GM13976 (cell line): ENCODE measurements around the gene MXD4.

Experiments used
- DNase-seq: peaks from one replicate; pipeline ENCODE4 v3.0.0; 2012; ENCODE audit warnings: low spot score
- in situ Hi-C: fragments of 300-500 bp; cut with MboI; formaldehyde crosslinking; loops from one replicate; pipeline ENCODE4 v1.12.0; 2022; ENCODE audit warnings: low sequenced_read_pairs, mixed read lengths, inconsistent platforms; ENCODE audit not compliant: unreplicated experiment
- TF ChIP-seq, protein P1 (sequence below): IDR thresholded peaks from 2 replicates; pipeline ENCODE4 v1.5.1; 2012; ENCODE audit warnings: borderline replicate concordance, mild to moderate bottlenecking; ENCODE audit not compliant: insufficient read depth; ENCODE audit errors: extremely low read depth, missing control alignments, control extremely low read depth

The MXD4 gene

DNA sequence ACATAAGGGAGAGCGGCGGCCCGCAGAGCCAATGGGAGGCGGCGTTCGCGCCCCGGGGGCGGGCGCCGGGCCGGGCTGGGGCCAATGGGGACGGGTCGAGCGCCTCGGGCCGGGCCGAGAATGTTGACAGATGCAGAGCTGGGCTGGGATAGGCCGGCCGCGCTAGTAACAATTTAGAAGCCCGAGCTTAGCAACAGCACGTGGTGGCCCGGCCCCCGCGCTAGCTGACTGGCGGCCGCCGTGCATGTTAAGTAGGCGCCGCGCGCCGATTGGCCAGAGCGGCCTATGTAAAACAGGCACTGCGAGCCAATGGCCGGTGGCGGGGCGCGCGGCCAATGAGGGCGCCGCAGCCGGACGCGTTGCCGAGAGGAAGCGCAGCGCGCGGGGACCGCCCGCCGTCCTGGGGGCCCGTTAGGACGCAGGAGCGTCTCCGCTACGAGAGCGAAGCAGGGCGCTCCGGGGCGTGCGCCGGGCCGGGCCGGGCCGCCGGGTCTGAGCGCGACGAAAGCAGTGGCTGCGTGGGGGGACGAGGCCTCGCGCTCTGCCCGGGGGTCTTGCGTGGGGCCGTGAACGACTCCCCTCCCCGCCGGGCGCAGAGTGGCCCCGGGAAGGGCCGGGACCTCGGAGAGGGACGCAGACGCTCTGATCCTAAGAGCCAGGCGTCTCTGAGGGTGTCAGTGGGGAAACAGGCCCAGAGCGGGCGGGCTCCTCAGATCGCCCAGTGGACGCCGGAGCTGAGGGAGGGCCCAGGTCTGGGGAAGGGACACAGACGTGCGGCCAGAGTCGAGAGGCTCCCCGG, 435 bp upstream of the MXD4 start:
- peak; percentile 97 for DNase-seq
- in situ Hi-C loops: no loop called here
- TF ChIP-seq, protein P1, sequence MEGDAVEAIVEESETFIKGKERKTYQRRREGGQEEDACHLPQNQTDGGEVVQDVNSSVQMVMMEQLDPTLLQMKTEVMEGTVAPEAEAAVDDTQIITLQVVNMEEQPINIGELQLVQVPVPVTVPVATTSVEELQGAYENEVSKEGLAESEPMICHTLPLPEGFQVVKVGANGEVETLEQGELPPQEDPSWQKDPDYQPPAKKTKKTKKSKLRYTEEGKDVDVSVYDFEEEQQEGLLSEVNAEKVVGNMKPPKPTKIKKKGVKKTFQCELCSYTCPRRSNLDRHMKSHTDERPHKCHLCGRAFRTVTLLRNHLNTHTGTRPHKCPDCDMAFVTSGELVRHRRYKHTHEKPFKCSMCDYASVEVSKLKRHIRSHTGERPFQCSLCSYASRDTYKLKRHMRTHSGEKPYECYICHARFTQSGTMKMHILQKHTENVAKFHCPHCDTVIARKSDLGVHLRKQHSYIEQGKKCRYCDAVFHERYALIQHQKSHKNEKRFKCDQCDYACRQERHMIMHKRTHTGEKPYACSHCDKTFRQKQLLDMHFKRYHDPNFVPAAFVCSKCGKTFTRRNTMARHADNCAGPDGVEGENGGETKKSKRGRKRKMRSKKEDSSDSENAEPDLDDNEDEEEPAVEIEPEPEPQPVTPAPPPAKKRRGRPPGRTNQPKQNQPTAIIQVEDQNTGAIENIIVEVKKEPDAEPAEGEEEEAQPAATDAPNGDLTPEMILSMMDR: no peak

DNA sequence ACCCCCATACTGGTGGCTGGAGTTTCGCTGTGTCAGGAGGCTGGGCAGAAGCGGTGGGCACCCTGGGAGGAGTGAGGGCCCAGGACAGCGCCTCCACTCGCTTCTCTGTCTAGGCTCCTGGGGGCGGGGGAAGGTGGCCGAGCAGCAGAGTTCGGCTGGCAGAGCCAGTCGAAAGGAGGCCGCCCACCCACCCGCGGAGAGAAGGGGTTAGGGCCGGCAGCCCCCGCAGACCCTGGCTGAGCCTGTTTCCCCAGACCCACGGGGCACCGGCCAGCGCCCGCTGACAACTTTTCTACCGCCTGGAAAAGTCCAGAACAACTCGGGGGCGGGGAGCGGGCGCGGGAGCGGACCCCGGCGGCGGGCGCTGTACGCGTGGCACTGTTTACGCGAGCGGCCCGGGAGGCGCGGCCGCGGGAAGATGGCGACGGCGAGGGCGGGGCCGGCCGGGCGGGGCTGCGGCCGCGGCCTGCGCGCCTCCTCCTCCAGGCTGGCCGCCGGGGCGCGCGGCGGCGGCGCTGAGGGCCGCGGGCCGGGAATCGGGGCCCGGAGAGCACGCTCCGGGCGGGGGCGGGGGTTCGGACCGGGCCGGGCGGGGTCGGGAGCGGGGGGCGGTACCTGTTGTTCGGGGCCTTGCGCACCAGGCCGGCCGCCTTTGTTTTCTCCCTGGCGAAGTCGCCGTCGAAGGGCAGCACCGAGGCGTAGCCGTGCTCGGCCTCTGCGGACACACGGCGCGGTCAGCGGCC, 628 bp downstream of the MXD4 start:
- in situ Hi-C loops: no loop called here
- peak; percentile 83 for DNase-seq
- TF ChIP-seq, protein P1: no peak

DNA sequence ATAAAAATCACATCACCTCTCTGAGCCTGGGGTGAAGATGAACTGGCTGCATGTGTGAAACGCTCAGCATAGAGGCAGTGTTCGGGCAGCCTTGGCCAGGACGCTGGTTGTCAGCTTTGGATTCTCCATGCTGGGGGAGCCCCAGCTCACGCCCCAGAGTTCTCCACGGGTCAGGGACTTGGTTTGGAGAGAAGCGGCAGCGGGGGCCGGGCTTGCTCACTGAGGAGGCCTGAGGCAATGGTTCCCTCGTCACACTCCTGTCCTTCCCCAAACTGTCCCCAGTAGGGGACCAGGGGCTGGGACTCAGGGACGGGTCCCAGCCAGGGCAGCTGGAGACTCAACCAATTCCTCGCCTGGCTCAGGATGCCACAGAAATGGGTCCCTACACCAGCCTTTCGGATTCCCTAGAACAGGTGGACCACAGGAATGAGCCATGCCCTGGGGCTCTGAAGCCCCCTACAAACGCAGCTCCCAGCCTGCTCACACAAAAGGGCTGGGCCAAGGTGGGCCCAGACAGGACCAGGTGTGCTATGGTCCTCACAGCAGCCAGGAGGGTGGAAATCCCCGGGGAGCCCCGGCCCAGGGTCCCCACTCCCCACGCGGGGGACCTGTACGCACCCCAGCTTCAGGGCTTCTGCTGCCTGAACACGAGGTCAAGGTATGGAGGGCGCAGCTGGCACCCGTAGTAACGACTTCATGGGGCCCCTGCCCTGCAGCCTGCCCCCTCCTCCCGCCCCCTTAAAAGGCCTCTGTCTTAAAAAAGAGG, 1.4 kb downstream of the MXD4 start:
- no peak for DNase-seq
- TF ChIP-seq, protein P1: no peak
- in situ Hi-C loops: no loop called here

DNA sequence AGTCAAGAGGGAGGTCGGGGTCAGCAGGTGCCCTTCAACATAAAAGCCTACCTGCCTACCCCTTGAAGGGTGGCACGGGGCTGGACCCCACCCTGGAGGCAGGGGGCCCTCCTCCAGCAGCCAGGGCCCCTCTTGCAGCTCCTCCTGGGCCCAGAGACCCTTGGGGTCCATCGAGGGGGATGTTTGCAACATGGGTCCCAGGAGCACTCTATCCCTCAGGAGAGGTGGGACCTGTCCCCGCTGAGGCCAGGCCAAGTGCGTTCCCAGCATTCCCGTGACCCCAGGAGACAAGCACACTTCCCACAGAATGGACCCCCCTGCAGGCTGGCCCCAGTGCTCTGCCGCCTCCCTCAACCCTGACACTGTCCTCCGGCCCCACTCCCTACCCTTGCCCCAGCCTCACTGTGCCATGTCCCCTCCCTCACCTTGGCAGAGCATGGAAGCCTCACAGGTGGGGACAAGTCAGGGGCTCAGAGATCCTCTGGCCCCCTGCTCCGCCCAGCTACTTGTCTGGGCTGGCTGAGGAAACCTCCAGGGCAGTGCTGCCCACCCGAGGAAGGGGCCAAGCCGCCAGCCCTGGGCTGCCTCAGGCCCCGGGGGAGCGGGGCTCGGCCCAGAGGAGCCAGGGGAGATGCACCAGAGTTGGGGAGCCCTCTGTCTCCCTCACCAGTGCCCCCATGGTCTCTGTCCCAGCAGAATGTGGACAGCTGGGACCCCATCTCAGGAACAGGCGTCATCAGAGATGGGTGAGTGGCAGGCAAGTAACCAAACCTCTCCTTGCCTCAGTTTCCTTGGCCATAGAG, 2.2 kb downstream of the MXD4 start:
- DNase-seq: no peak
- TF ChIP-seq, protein P1: no peak
- in situ Hi-C loops: no loop called here

DNA sequence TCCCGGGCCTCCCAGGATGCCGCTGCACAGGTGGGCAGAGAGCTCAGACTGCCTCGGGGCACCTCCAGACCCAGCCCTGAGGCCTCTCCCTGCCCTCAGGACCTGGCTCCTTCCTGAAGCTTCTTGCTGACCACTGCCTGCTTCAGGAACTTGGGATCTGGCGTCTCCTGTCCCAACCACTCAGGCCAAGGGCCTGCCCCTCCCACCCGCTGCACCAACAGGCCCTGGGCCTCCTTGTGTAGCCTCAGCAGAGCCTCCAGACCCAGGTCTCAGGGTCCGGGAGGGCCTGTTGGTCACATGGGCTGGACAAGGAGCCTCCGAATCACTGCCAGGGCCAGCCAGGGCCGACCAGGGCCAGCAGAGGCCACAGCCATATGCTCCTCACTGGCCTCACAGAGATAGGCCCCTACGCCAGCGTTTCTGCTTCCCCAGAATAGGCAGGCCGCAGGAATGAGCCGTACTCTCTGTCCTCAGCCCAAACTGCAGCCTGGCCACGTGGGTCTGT, 2.8 kb downstream of the MXD4 start:
- no peak for DNase-seq
- in situ Hi-C loops: no loop called here
- TF ChIP-seq, protein P1: no peak
